ENCODE data around the gene CTNNA3.
"Not testable (repeated sequence)": the region's sequence is repeated elsewhere in the genome, so short reads cannot be mapped to it uniquely, and the experiment has no call there.

CTNNA3 gene

DNA sequence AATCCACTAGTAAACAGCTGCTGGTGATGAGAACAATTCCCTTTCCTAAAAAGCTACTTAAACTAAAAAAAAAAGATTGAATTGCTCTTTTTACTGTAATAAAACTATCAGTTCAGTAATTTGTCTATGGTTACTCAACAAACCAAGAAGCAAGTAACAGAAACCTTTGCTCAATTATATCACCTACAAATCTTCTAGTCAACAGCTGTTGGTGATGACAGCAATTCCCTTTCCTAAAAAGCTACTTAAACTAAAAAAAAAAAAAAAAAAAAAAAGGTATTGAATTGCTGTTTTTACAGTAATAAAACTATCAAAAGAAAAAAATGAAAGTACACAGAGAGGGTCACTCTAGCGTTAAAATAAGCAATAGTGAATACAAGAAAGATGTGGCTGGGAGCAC lies 158.1 kb downstream of the CTNNA3 start:
- Histone ChIP-seq H3K27ac (no peak overlapping the region), H3K27me3 (peaks cover 3% of the 10 kb centered on the region), H3K4me3 (ENCODE audit: low read depth in 1 of 2, low read length in 1 of 2) (no peak overlapping the region), H3K4me1 (ENCODE audit: control insufficient read depth in 1 of 2, insufficient read depth in 1 of 2, low read depth in 1 of 2, low read length in 1 of 2) (no peaks in the 10 kb centered on the region), H3K36me3 (no peaks in the 10 kb centered on the region), H3K9me3 (no peaks in the 10 kb centered on the region)
- TF ChIP-seq, protein P1, sequence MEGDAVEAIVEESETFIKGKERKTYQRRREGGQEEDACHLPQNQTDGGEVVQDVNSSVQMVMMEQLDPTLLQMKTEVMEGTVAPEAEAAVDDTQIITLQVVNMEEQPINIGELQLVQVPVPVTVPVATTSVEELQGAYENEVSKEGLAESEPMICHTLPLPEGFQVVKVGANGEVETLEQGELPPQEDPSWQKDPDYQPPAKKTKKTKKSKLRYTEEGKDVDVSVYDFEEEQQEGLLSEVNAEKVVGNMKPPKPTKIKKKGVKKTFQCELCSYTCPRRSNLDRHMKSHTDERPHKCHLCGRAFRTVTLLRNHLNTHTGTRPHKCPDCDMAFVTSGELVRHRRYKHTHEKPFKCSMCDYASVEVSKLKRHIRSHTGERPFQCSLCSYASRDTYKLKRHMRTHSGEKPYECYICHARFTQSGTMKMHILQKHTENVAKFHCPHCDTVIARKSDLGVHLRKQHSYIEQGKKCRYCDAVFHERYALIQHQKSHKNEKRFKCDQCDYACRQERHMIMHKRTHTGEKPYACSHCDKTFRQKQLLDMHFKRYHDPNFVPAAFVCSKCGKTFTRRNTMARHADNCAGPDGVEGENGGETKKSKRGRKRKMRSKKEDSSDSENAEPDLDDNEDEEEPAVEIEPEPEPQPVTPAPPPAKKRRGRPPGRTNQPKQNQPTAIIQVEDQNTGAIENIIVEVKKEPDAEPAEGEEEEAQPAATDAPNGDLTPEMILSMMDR (IDR thresholded peaks at IDR 0.05), result no peak

DNA sequence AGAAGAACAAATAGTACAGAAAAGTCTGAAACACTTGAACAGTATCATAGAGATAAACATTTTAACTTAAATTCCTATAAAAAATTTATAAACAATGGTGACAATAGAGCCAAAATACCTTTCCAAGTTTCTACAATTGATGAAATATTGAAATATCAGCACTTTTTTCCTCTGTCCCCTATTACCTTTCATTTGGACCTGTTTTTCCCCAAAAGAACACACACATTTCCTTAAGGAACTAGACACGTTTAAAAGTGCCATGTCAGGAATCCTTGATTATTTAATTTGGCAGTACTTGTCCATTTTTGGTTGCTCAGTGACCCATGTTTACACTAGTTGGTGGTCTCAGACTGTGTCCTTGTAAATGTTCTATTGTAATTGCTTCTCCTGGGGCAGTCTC lies 162.6 kb downstream of the CTNNA3 start:
- Histone ChIP-seq H3K4me1 (ENCODE audit: control insufficient read depth in 1 of 2, insufficient read depth in 1 of 2, low read depth in 1 of 2, low read length in 1 of 2) (no peaks in the 10 kb centered on the region), H3K4me3 (ENCODE audit: low read depth in 1 of 2, low read length in 1 of 2) (no peak overlapping the region), H3K27ac (no peak overlapping the region), H3K9me3 (no peaks in the 10 kb centered on the region), H3K36me3 (no peaks in the 10 kb centered on the region), H3K27me3 (peaks cover 3% of the 10 kb centered on the region)
- TF ChIP-seq, protein P1 (IDR thresholded peaks at IDR 0.05), result no peak

DNA sequence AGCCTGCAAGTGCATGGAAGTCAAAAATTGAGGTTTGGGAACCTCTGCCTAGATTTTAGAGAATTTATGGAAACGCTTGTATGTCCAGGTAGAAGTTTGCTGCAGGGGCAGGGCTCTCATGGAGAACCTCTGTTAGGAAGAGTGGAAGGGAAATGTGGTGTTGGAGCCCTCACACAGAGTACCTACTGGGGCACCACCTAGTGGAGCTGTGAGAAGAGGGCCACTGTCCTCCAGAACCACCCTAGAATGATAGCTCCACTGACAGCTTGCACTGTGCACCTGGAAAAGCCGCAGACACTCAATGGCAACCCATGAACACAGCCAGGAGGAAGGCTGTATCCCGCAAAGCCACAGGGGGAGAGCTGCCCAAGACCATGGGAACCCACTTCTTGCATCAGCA lies 165.0 kb downstream of the CTNNA3 start:
- H3K27ac ChIP-seq; H3K4me1 ChIP-seq (ENCODE audit: control insufficient read depth in 1 of 2, insufficient read depth in 1 of 2, low read depth in 1 of 2, low read length in 1 of 2); H3K4me3 ChIP-seq (ENCODE audit: low read depth in 1 of 2, low read length in 1 of 2); H3K36me3 ChIP-seq; H3K27me3 ChIP-seq; H3K9me3 ChIP-seq: not testable (repeated sequence)

DNA sequence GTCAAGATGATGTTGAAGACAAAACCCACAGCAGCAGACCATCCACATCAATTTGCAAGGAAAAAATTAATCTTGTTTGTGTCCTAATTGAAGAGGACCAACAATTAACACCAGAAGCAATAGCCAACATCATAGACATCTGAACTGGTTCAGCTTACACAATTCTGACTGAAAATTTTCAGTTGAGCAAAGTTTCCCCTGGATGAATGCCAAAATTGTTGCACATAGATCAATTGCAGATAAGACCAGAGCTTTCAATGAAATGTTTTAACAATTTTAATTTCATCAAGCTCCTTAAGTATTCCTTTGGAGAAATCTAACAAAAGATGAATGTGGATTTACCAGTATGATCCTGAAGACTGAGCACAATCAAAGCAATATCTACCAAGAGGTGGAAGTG lies 168.6 kb downstream of the CTNNA3 start:
- Histone ChIP-seq H3K36me3 (no peaks in the 10 kb centered on the region), H3K27ac (no peak overlapping the region), H3K4me3 (ENCODE audit: low read depth in 1 of 2, low read length in 1 of 2) (no peak overlapping the region), H3K9me3 (no peaks in the 10 kb centered on the region), H3K27me3 (no peaks in the 10 kb centered on the region), H3K4me1 (ENCODE audit: control insufficient read depth in 1 of 2, insufficient read depth in 1 of 2, low read depth in 1 of 2, low read length in 1 of 2) (no peaks in the 10 kb centered on the region)
- TF ChIP-seq, protein P1 (IDR thresholded peaks at IDR 0.05), result no peak

DNA sequence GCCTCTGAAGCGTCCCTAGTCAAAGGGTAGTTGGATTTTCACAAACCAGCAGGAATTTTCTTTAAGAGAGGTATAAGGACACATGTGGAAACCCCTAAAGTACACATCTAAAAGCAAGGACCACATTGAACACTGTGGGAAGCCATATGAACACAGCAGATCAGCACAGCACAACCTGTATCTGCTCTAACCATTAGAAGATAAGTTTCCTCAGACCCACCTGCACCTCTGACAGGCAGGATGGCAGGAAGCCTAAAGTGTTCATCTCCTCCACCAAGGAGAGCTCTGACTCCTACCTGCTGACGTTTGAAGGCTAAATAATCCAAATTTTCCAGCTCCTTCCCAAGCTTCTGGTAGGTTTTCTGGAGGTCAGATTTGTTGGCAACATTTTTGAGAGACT lies 174.4 kb downstream of the CTNNA3 start:
- Histone ChIP-seq H3K4me3 (ENCODE audit: low read depth in 1 of 2, low read length in 1 of 2) (no peak overlapping the region), H3K36me3 (no peaks in the 10 kb centered on the region), H3K4me1 (ENCODE audit: control insufficient read depth in 1 of 2, insufficient read depth in 1 of 2, low read depth in 1 of 2, low read length in 1 of 2) (no peaks in the 10 kb centered on the region), H3K27ac (no peak overlapping the region), H3K9me3 (no peaks in the 10 kb centered on the region), H3K27me3 (no peaks in the 10 kb centered on the region)
- TF ChIP-seq, protein P1 (IDR thresholded peaks at IDR 0.05), result no peak

DNA sequence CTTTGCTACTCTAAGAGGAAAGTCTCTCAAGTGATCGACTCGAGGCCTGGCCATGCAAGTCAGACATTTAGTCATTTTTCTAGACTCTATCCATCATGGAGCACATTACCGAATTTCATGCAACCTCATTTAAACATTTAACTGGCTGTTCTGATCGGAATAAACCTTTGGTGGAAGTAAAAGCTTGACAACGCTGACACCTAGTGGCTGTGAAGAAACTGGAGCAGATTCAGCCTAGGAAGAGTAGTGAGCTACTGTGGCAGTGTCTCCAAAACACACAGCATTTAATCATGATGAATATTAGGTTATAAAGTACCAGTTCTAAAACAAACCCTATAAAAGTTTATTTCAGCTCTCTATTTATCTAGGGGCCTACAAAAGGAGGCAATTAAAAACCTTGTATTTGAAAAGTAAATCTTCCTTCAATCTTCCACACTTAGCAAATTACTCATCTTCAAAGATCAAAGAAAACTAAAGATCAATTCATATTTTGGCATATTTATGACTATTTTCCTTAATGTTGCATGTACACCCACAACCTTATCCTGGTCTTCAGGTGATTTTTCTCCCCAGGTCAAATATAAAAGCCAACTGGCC lies 175.0 kb downstream of the CTNNA3 start:
- TF ChIP-seq, protein P1 (IDR thresholded peaks at IDR 0.05), result no peak

More for the DNA sequence above, 175.0 kb downstream of the CTNNA3 start:
- H3K36me3 ChIP-seq, result no peaks in the 10 kb centered on the region
- H3K27ac ChIP-seq, result no peak overlapping the region
- H3K9me3 ChIP-seq, result no peaks in the 10 kb centered on the region
- H3K27me3 ChIP-seq, result no peaks in the 10 kb centered on the region
- no peaks in the 10 kb centered on the region for H3K4me1 ChIP-seq (ENCODE audit: control insufficient read depth in 1 of 2, insufficient read depth in 1 of 2, low read depth in 1 of 2, low read length in 1 of 2)
- H3K4me3 ChIP-seq (ENCODE audit: low read depth in 1 of 2, low read length in 1 of 2), result no peak overlapping the region
